HEK293 (cell line): Measurements from ENCODE around the gene FRMD5.

Experiments
- ATF2 ChIP-seq: fragments of 450-650 bp; formaldehyde crosslinking; IDR thresholded peaks from 2 replicates; pipeline ENCODE4 v1.5.1; 2016; ENCODE audit warnings: missing biosample characterization, missing genetic modification characterization, low read depth
- FEZF1 ChIP-seq: fragments of 450-650 bp; formaldehyde crosslinking; IDR thresholded peaks from 2 replicates; pipeline ENCODE4 v1.5.1; 2016; ENCODE audit warnings: missing biosample characterization, missing genetic modification characterization
- GLIS1 ChIP-seq: fragments of 450-650 bp; formaldehyde crosslinking; IDR thresholded peaks from 2 replicates; pipeline ENCODE4 v1.5.1; 2016; ENCODE audit warnings: missing biosample characterization, missing genetic modification characterization
- KLF16 ChIP-seq: fragments of 450-650 bp; formaldehyde crosslinking; IDR thresholded peaks from 2 replicates; pipeline ENCODE4 v1.5.1; 2017; ENCODE audit warnings: missing biosample characterization, missing genetic modification characterization
- KLF8 ChIP-seq: fragments of 450-650 bp; formaldehyde crosslinking; IDR thresholded peaks from 2 replicates; pipeline ENCODE4 v1.5.1; 2016; ENCODE audit warnings: missing biosample characterization, missing genetic modification characterization
- MEIS1 ChIP-seq: sonication (generic); formaldehyde crosslinking; IDR thresholded peaks from 2 replicates; pipeline ENCODE4 v1.8.1; 2022; ENCODE audit warnings: missing genetic modification reagents, mild to moderate bottlenecking, borderline replicate concordance
- MZF1 ChIP-seq: fragments of 450-650 bp; formaldehyde crosslinking; IDR thresholded peaks from 2 replicates; pipeline ENCODE4 v1.5.1; 2017; ENCODE audit warnings: missing biosample characterization, missing genetic modification characterization, borderline replicate concordance
- PRDM2 ChIP-seq: fragments of 450-650 bp; formaldehyde crosslinking; IDR thresholded peaks from 2 replicates; pipeline ENCODE4 v1.5.1; 2016; ENCODE audit warnings: missing biosample characterization, missing genetic modification characterization, borderline replicate concordance
- SP7 ChIP-seq: fragments of 450-650 bp; formaldehyde crosslinking; IDR thresholded peaks from 2 replicates; pipeline ENCODE4 v1.5.1; 2016; ENCODE audit warnings: missing biosample characterization, missing genetic modification characterization
- ZBTB21 ChIP-seq: fragments of 450-650 bp; formaldehyde crosslinking; IDR thresholded peaks from 2 replicates; pipeline ENCODE4 v1.5.1; 2017; ENCODE audit warnings: missing biosample characterization, missing genetic modification characterization
- ZBTB26 ChIP-seq: fragments of 450-650 bp; formaldehyde crosslinking; optimal IDR thresholded peaks from 2 replicates; pipeline ENCODE3; 2016; ENCODE audit warnings: missing biosample characterization, mild to moderate bottlenecking, missing genetic modification characterization
- ZNF10 ChIP-seq: fragments of 450-650 bp; formaldehyde crosslinking; IDR thresholded peaks from 2 replicates; pipeline ENCODE4 v1.5.1; 2017; ENCODE audit warnings: missing biosample characterization, missing genetic modification characterization
- ZNF175 ChIP-seq: fragments of 450-650 bp; formaldehyde crosslinking; IDR thresholded peaks from 2 replicates; pipeline ENCODE4 v1.5.1; 2016; ENCODE audit warnings: missing biosample characterization, missing genetic modification characterization
- ZNF19 ChIP-seq: fragments of 450-650 bp; formaldehyde crosslinking; IDR thresholded peaks from 2 replicates; pipeline ENCODE4; 2016; ENCODE audit warnings: missing biosample characterization, missing genetic modification characterization, low read depth
- ZNF211 ChIP-seq: fragments of 450-650 bp; formaldehyde crosslinking; IDR thresholded peaks from 2 replicates; pipeline ENCODE4 v1.5.1; 2016; ENCODE audit warnings: low read depth, missing biosample characterization, missing genetic modification characterization
- ZNF24 ChIP-seq: fragments of 450-650 bp; formaldehyde crosslinking; IDR thresholded peaks from 2 replicates; pipeline ENCODE4 v1.5.1; 2016; ENCODE audit warnings: missing biosample characterization, missing genetic modification characterization
- ZNF292 ChIP-seq: fragments of 450-650 bp; formaldehyde crosslinking; IDR thresholded peaks from 2 replicates; pipeline ENCODE4 v1.5.1; 2016; ENCODE audit warnings: low read depth, missing biosample characterization, missing genetic modification characterization, borderline replicate concordance
- ZNF366 ChIP-seq: fragments of 450-650 bp; formaldehyde crosslinking; conservative IDR thresholded peaks from 2 replicates; pipeline ENCODE4 v1.5.1; 2016; ENCODE audit warnings: missing biosample characterization, missing genetic modification characterization
- ZNF449 ChIP-seq: fragments of 450-650 bp; formaldehyde crosslinking; IDR thresholded peaks from 2 replicates; pipeline ENCODE4 v1.5.1; 2017; ENCODE audit warnings: missing biosample characterization, mild to moderate bottlenecking, missing genetic modification characterization, moderate library complexity
- ZNF530 ChIP-seq: fragments of 450-650 bp; formaldehyde crosslinking; IDR thresholded peaks from 2 replicates; pipeline ENCODE4 v1.5.1; 2016; ENCODE audit warnings: low read depth, missing biosample characterization, missing genetic modification characterization
- ZNF558 ChIP-seq: fragments of 450-650 bp; formaldehyde crosslinking; IDR thresholded peaks from 2 replicates; pipeline ENCODE4 v1.5.1; 2016; ENCODE audit warnings: missing biosample characterization, missing genetic modification characterization
- ZNF580 ChIP-seq: fragments of 450-650 bp; formaldehyde crosslinking; IDR thresholded peaks from 2 replicates; pipeline ENCODE4 v1.5.1; 2016; ENCODE audit warnings: missing biosample characterization, missing genetic modification characterization
- ZNF629 ChIP-seq: fragments of 450-650 bp; formaldehyde crosslinking; IDR thresholded peaks from 2 replicates; pipeline ENCODE4 v1.5.1; 2017; ENCODE audit warnings: missing biosample characterization, missing genetic modification characterization
- ZNF639 ChIP-seq: fragments of 450-650 bp; formaldehyde crosslinking; IDR thresholded peaks from 2 replicates; pipeline ENCODE4 v1.5.1; 2016; ENCODE audit warnings: missing biosample characterization, missing genetic modification characterization
- ZNF692 ChIP-seq: fragments of 450-650 bp; formaldehyde crosslinking; IDR thresholded peaks from 2 replicates; pipeline ENCODE4 v1.5.1; 2016; ENCODE audit warnings: missing biosample characterization, missing genetic modification characterization
- ZNF768 ChIP-seq: fragments of 450-650 bp; formaldehyde crosslinking; IDR thresholded peaks from 2 replicates; pipeline ENCODE4 v1.5.1; 2018; ENCODE audit warnings: missing biosample characterization, mild to moderate bottlenecking, missing genetic modification characterization

Gene FRMD5

GRCh38 chr15:43913026-43913780 is 281.9 kb downstream of the FRMD5 start (continued):
- TF ChIP-seq PRDM2 (no peak), FEZF1 (tag by site-specific recombination) (0 out of 2 replicates have a peak, but pooled peaks have one; percentile 9), ZNF10 (no peak), ZNF366 (tag by site-specific recombination) (0 out of 2 replicates have a peak, but pooled peaks have one; percentile 55), ZNF175 (tag by site-specific recombination) (no peak), ZNF558 (peak; percentile 58; the same call in 1 of the 2 replicates), ZNF768 (tag by site-specific recombination) (peak; percentile 66; the same call in 1 of the 2 replicates), ZNF580 (tag by site-specific recombination) (no peak), ZNF639 (0 out of 2 replicates have a peak, but pooled peaks have one; percentile 51), SP7 (tag by site-specific recombination) (0 out of 2 replicates have a peak, but pooled peaks have one; percentile 18), ZBTB26 (no peak), KLF8 (tag by site-specific recombination) (no peak), MEIS1 (CRISPR knock-in tag) (no peak), MZF1 (tag by site-specific recombination) (no peak), ZNF449 (tag by site-specific recombination) (no peak), ZNF292 (no peak), ZNF629 (tag by site-specific recombination) (peak; percentile 71), ATF2 (no peak), ZBTB21 (tag by site-specific recombination) (peak; percentile 25; the same call in 1 of the 2 replicates), ZNF24 (tag by site-specific recombination) (0 out of 2 replicates have a peak, but pooled peaks have one; percentile 33), ZNF692 (tag by site-specific recombination) (peak; percentile 39; the same call in 1 of the 2 replicates), ZNF211 (tag by site-specific recombination) (no peak), ZNF530 (no peak), KLF16 (no peak), GLIS1 (peak; percentile 22; the same call in 1 of the 2 replicates), ZNF19 (no peak)
